ENCODE data around the gene ENG.
A peak's percentile ranks its signal among the peaks of the same experiment; 100 is the strongest.
"Not testable (repeated sequence)": the region's sequence is repeated elsewhere in the genome, so short reads cannot be mapped to it uniquely, and the experiment has no call there.

The ENG gene

GRCh38 chr9:127871531-127871930, 17.1 kb upstream of the ENG start:
- Histone ChIP-seq H3K27ac (ENCODE audit: low read depth, low read length) (no peak overlapping the region), H3K9ac (ENCODE audit: low read length) (no peak overlapping the region), H3K9me3 (ENCODE audit: control insufficient read depth, insufficient read depth, low read depth, low read length) (no peaks in the 10 kb centered on the region), H3K27me3 (ENCODE audit: control insufficient read depth, insufficient read depth, low read length) (no peaks in the 10 kb centered on the region), H3K4me1 (ENCODE audit: control insufficient read depth, insufficient read depth, low read length) (no peaks in the 10 kb centered on the region; the same call in 1 of the 2 replicates), H3K36me3 (ENCODE audit: control insufficient read depth, insufficient read depth, low read length) (0 out of 2 replicates have a peak, but pooled peaks cover 2% of the 10 kb centered on the region), H3K4me3 (ENCODE audit: low read depth, low read length) (no peak overlapping the region)

- Histone ChIP-seq H3K36me3 (ENCODE audit: control insufficient read depth, insufficient read depth, low read length) (0 out of 2 replicates have a peak, but pooled peaks cover 2% of the 10 kb centered on the region), H3K27ac (ENCODE audit: low read depth, low read length) (no peak overlapping the region), H3K27me3 (ENCODE audit: control insufficient read depth, insufficient read depth, low read length) (no peaks in the 10 kb centered on the region), H3K9ac (ENCODE audit: low read length) (no peak overlapping the region), H3K4me3 (ENCODE audit: low read depth, low read length) (no peak overlapping the region), H3K4me1 (ENCODE audit: control insufficient read depth, insufficient read depth, low read length) (no peaks in the 10 kb centered on the region; the same call in 1 of the 2 replicates), H3K9me3 (ENCODE audit: control insufficient read depth, insufficient read depth, low read depth, low read length) (no peaks in the 10 kb centered on the region)
Observed at GRCh38 chr9:127870887-127871286, 16.4 kb upstream of the ENG start.

- not testable (repeated sequence) for H3K27me3 ChIP-seq (ENCODE audit: control insufficient read depth, insufficient read depth, low read length); H3K4me1 ChIP-seq (ENCODE audit: control insufficient read depth, insufficient read depth, low read length); H3K36me3 ChIP-seq (ENCODE audit: control insufficient read depth, insufficient read depth, low read length); H3K9ac ChIP-seq (ENCODE audit: low read length); H3K27ac ChIP-seq (ENCODE audit: low read depth, low read length); H3K9me3 ChIP-seq (ENCODE audit: control insufficient read depth, insufficient read depth, low read depth, low read length); H3K4me3 ChIP-seq (ENCODE audit: low read depth, low read length)
Observed at GRCh38 chr9:127870153-127870491, 15.7 kb upstream of the ENG start.

- Histone ChIP-seq H3K4me1 (ENCODE audit: control insufficient read depth, insufficient read depth, low read length) (no peaks in the 10 kb centered on the region), H3K9ac (ENCODE audit: low read length) (no peak overlapping the region), H3K36me3 (ENCODE audit: control insufficient read depth, insufficient read depth, low read length) (0 out of 2 replicates have a peak, but pooled peaks cover 2% of the 10 kb centered on the region), H3K27me3 (ENCODE audit: control insufficient read depth, insufficient read depth, low read length) (no peaks in the 10 kb centered on the region), H3K27ac (ENCODE audit: low read depth, low read length) (no peak overlapping the region), H3K9me3 (ENCODE audit: control insufficient read depth, insufficient read depth, low read depth, low read length) (no peaks in the 10 kb centered on the region), H3K4me3 (ENCODE audit: low read depth, low read length) (no peak overlapping the region)
Observed at GRCh38 chr9:127869310-127870152, 15.1 kb upstream of the ENG start.

GRCh38 chr9:127868278-127868902, 13.9 kb upstream of the ENG start:
- H3K27me3 ChIP-seq (ENCODE audit: control insufficient read depth, insufficient read depth, low read length), result no peaks in the 10 kb centered on the region
- no peaks in the 10 kb centered on the region for H3K4me1 ChIP-seq (ENCODE audit: control insufficient read depth, insufficient read depth, low read length)
- H3K9ac ChIP-seq (ENCODE audit: low read length), result no peak overlapping the region
- 0 out of 2 replicates have a peak, but pooled peaks cover 2% of the 10 kb centered on the region for H3K36me3 ChIP-seq (ENCODE audit: control insufficient read depth, insufficient read depth, low read length)
- no peak overlapping the region for H3K4me3 ChIP-seq (ENCODE audit: low read depth, low read length)
- no peak overlapping the region for H3K27ac ChIP-seq (ENCODE audit: low read depth, low read length)
- H3K9me3 ChIP-seq (ENCODE audit: control insufficient read depth, insufficient read depth, low read depth, low read length), result no peaks in the 10 kb centered on the region

GRCh38 chr9:127867356-127868277, 13.2 kb upstream of the ENG start:
- Histone ChIP-seq H3K9ac (ENCODE audit: low read length) (no peak overlapping the region), H3K27ac (ENCODE audit: low read depth, low read length) (0 out of 2 replicates have a peak overlapping the region, but pooled peaks have one; percentile 44), H3K27me3 (ENCODE audit: control insufficient read depth, insufficient read depth, low read length) (no peaks in the 10 kb centered on the region), H3K9me3 (ENCODE audit: control insufficient read depth, insufficient read depth, low read depth, low read length) (no peaks in the 10 kb centered on the region), H3K4me1 (ENCODE audit: control insufficient read depth, insufficient read depth, low read length) (peaks cover 4% of the 10 kb centered on the region; the same call in 1 of the 2 replicates), H3K36me3 (ENCODE audit: control insufficient read depth, insufficient read depth, low read length) (0 out of 2 replicates have a peak, but pooled peaks cover 2% of the 10 kb centered on the region), H3K4me3 (ENCODE audit: low read depth, low read length) (no peak overlapping the region)

- no peaks in the 10 kb centered on the region for H3K9me3 ChIP-seq (ENCODE audit: control insufficient read depth, insufficient read depth, low read depth, low read length)
- H3K4me3 ChIP-seq (ENCODE audit: low read depth, low read length), result no peak overlapping the region
- no peaks in the 10 kb centered on the region for H3K27me3 ChIP-seq (ENCODE audit: control insufficient read depth, insufficient read depth, low read length)
- 0 out of 2 replicates have a peak, but pooled peaks cover 2% of the 10 kb centered on the region for H3K36me3 ChIP-seq (ENCODE audit: control insufficient read depth, insufficient read depth, low read length)
- no peak overlapping the region for H3K9ac ChIP-seq (ENCODE audit: low read length)
- no peak overlapping the region for H3K27ac ChIP-seq (ENCODE audit: low read depth, low read length)
- H3K4me1 ChIP-seq (ENCODE audit: control insufficient read depth, insufficient read depth, low read length), result peaks cover 9% of the 10 kb centered on the region; the same call in 1 of the 2 replicates
Observed at GRCh38 chr9:127866535-127866934, 12.1 kb upstream of the ENG start.

GRCh38 chr9:127865645-127866464, 11.4 kb upstream of the ENG start:
- Histone ChIP-seq H3K9ac (ENCODE audit: low read length) (no peak overlapping the region), H3K27ac (ENCODE audit: low read depth, low read length) (no peak overlapping the region), H3K9me3 (ENCODE audit: control insufficient read depth, insufficient read depth, low read depth, low read length) (no peaks in the 10 kb centered on the region), H3K36me3 (ENCODE audit: control insufficient read depth, insufficient read depth, low read length) (no peaks in the 10 kb centered on the region), H3K27me3 (ENCODE audit: control insufficient read depth, insufficient read depth, low read length) (no peaks in the 10 kb centered on the region), H3K4me1 (ENCODE audit: control insufficient read depth, insufficient read depth, low read length) (peaks cover 9% of the 10 kb centered on the region; the same call in 1 of the 2 replicates), H3K4me3 (ENCODE audit: low read depth, low read length) (no peak overlapping the region)

GRCh38 chr9:127863191-127863621, 8.7 kb upstream of the ENG start:
- Histone ChIP-seq H3K9ac (ENCODE audit: low read length) (no peak overlapping the region), H3K4me3 (ENCODE audit: low read depth, low read length) (no peak overlapping the region), H3K9me3 (ENCODE audit: control insufficient read depth, insufficient read depth, low read depth, low read length) (no peaks in the 10 kb centered on the region), H3K36me3 (ENCODE audit: control insufficient read depth, insufficient read depth, low read length) (no peaks in the 10 kb centered on the region), H3K27ac (ENCODE audit: low read depth, low read length) (no peak overlapping the region), H3K27me3 (ENCODE audit: control insufficient read depth, insufficient read depth, low read length) (no peaks in the 10 kb centered on the region), H3K4me1 (ENCODE audit: control insufficient read depth, insufficient read depth, low read length) (peaks cover 9% of the 10 kb centered on the region; the same call in 1 of the 2 replicates)
